Aorta (tissue), 5 donors: ENCODE results near the gene UBE2J2. TPM values are rescaled to one million over a fixed set of nuclear protein-coding genes. Genes with fewer than 3 reads are reported as not detected.
A peak's percentile ranks its signal among the peaks of the same experiment; 100 is the strongest.

Source experiments
- ATAC-seq: fragments of 200-7000 bp; cut with Tn5 transposase; one replicate; pipeline ENCODE4 v1.9.1; 2022; ENCODE audit warnings: moderate library complexity; ENCODE audit not compliant: low FRiP score
- DNase-seq, 2 donors: peaks; one replicate each; pipeline ENCODE4 v3.0.0-alpha.2; 2020
- H3K27ac ChIP-seq, 2 donors: one replicate each; pipeline ENCODE4 v1.5.1; 2013; ENCODE audit warnings: low read length in 2 of 2, mild to moderate bottlenecking in 2 of 2, moderate library complexity in 2 of 2, control low read depth in 1 of 2, inconsistent platforms in 1 of 2, low read depth in 1 of 2
- H3K27me3 ChIP-seq, 2 donors: one replicate each; pipeline ENCODE4 v1.6.1; 2013; ENCODE audit warnings: control low read depth in 1 of 2, low read length in 1 of 2, mild to moderate bottlenecking in 1 of 2, moderate library complexity in 1 of 2; ENCODE audit not compliant: insufficient read depth in 2 of 2, control insufficient read depth in 1 of 2
- H3K36me3 ChIP-seq, 2 donors: one replicate each; pipeline ENCODE4 v1.6.1; 2013; ENCODE audit warnings: control low read depth in 1 of 2, low read length in 1 of 2, mild to moderate bottlenecking in 1 of 2; ENCODE audit not compliant: insufficient read depth in 2 of 2, control insufficient read depth in 1 of 2
- H3K4me1 ChIP-seq, 2 donors: one replicate each; pipeline ENCODE4 v1.6.1; 2013; ENCODE audit warnings: low read length in 2 of 2, control low read depth in 1 of 2, mild to moderate bottlenecking in 1 of 2, moderate library complexity in 1 of 2; ENCODE audit not compliant: insufficient read depth in 2 of 2, control insufficient read depth in 1 of 2
- H3K4me3 ChIP-seq, 2 donors: one replicate each; pipeline ENCODE4 v1.5.1; 2013; ENCODE audit warnings: low read length in 2 of 2, control low read depth in 1 of 2, mild to moderate bottlenecking in 1 of 2
- H3K9me3 ChIP-seq: one replicate; pipeline ENCODE4 v1.6.1; 2013; ENCODE audit warnings: mild to moderate bottlenecking, low read length; ENCODE audit not compliant: control insufficient read depth
- WGBS, 2 donors: extraction: QIAGEN DNeasy Blood & Tissue Kit; methylation state at CpG; one replicate each; pipeline ENCODE4 v1.1.7; 2013; 5-methylcytosine and 5-hydroxymethylcytosine counted together
- intact Hi-C, 2 donors: fragments of 100-400 bp; cut with DNase I; formaldehyde crosslinking; loops; one replicate each; pipeline versions ENCODE4 v1.14.2 to v1.15.0; 2022
- polyA plus RNA-seq, 2 donors: library from polyadenylated mRNA; stranded (reverse); fragments of 200-250 nt; gene quantifications; one replicate each; pipeline ENCODE4 v1.2.3, GENCODE V29; 2013
- total RNA-seq, 2 donors: library from RNA; stranded (reverse); fragmentation: NEBNext Ultra II Directional; extraction: Animal tissue kit (Norgen Biotek cat#: 25700); gene quantifications; one replicate each; pipeline ENCODE4 v1.2.1, GENCODE V29; 2021
- donor health status: healthy with polysubstance abuse.
- donor health status: Bipolar disorder and iron deficiency.
- donor health status: DM: no; HTN: no; CAD: no.
- donor health status: DM: no; HTN: no; CAD: no.
- donor health status: DM: yes; HTN: yes; CAD: no.

UBE2J2 gene
- total and polyA plus RNA-seq, 4 donors = 17.2 to 49.4 (median 48.1) TPM

DNA sequence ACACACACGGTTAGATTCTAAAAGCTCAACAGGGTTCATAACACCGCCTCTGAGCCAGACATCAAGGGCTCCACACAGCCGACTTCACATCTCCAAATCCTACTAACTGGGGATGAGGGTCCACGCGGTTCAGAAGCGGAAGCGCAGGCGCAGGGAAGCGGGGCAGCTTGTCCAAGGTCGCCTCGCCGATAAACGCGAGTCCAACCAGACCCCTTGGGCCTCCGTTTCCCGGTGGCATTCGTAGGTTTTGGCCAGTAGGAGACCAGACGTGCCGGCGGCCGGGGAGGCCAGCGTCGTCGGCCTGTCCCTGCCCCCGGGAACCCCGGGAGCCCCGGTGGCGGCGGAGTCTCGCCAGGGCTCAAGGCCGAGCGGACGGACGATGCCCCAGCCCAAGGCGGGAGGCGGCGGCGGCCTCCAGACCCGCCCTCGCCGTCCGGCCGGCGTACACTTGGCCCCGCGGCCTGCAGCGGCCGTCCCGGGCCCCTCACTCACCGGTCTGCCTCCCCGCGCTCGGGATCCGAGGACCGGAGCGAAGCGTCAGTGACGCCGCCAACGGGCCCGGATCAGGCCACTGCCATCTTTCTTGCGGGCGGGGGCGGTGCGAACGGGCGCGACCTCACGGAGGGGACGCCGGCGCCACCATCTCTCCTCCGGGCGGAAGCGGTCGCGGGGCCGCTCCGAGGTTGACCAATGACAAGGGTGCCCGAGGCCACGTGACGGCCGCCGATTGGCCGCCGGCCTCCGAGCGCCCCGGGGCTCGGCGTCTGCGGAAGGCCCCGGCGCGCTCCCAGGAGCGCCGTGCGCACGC lies 42.0 kb downstream of the UBE2J2 start, which contains the start of gene SDF4:
Gene SDF4, minus strand, starts transcription at position 602 of the 808 bp plus-strand sequence. CDS start 3,229 bp downstream, outside the sequence.
- ATAC-seq (peak; percentile 96), DNase-seq (peak; percentile 98 to 99)
- no peaks in the 10 kb centered on the region for H3K9me3 ChIP-seq
- 0% methylated on average over 67 to 99 of the region's 99 CpGs for WGBS, 2 donors
- peak within 1 kb of the TSS in 1 of 2 donors; percentile 73 for H3K27ac ChIP-seq
- no peaks in the 10 kb centered on the region for H3K4me1 ChIP-seq
- H3K36me3 ChIP-seq = peaks cover 0 to 6% of the 10 kb centered on the region in 2 donors
- no peaks in the 10 kb centered on the region for H3K27me3 ChIP-seq
- intact Hi-C loops = loop anchor here in 1 of 2 donors (5.0 kb wide), 1 partner anchor 114 kb away; the partner anchor contains the start of gene C1orf159
- H3K4me3 ChIP-seq = peak within 1 kb of the TSS; percentile 83 to 85

DNA sequence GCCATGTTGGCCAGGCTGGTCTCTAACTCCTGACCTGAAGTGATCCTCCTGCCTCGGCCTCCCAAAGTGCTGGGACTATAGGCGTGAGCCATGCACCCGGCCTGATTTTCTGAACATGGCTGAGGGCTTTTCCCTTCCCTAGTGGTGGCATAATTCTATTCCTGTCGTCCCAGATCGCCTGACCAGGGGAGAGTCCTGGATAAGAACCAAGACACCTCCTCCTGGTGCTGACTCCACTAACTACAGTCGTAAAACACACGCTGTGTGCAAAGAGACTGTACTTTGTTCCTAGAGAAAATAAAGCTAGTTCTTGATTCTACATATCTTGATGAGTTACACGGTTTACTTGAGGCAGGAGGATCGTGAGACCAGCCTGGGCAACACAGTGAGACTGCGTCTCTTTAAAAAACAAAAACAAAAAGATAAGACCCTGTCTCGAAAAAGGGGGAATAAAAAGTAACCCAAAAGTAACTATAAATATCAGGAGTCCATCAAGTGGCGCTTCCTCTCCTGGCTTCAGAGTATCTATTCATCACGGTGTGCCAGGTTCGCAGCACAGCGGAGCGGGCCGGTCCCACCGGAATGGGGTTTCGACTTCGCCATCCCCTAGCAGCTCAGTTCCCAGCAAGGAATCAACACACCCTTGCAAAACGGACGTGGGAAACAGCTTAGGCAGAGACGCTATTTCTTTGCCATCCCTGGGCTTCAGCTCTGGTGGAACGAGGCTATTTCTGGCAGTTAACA lies 42.8 kb downstream of the UBE2J2 start:
- no peak for ATAC-seq
- DNase-seq = no peak
- Histone ChIP-seq H3K27me3 (no peaks in the 10 kb centered on the region), H3K27ac (no peak overlapping the region), H3K4me3 (peak overlapping the region; percentile 83 to 85), H3K4me1 (no peaks in the 10 kb centered on the region), H3K9me3 (no peaks in the 10 kb centered on the region), H3K36me3 (peaks cover 0 to 6% of the 10 kb centered on the region in 2 donors)
- WGBS, 2 donors = 8% methylated on average over 24 of the region's 24 CpGs
- intact Hi-C loops = loop anchor here in 1 of 2 donors (5.0 kb wide), 1 partner anchor 114 kb away; the partner anchor contains the start of gene C1orf159

DNA sequence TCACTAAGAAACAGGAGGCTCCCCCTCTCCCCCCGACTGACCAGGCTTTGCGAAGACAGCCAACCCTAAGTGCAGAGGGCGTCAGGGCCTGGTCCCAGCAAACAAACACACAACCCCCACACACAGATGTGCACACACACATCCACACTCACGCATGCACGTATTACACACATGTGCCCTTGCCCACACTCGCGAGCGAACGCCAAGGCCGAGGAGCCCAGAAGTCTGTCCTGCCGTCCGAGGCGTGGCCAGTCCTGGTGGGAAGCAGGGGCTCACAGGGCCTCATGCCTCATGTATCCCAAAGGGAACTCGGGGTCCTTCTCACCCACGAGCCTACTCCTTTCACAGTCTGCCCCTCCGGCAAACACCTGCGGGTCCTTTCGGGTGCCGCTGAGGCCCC lies 43.9 kb downstream of the UBE2J2 start:
- Histone ChIP-seq H3K27me3 (no peaks in the 10 kb centered on the region), H3K36me3 (peaks cover 0 to 6% of the 10 kb centered on the region in 2 donors), H3K4me3 (no peak overlapping the region), H3K4me1 (no peaks in the 10 kb centered on the region), H3K27ac (no peak overlapping the region), H3K9me3 (no peaks in the 10 kb centered on the region)
- ATAC-seq = no peak
- intact Hi-C loops = loop anchor here in 1 of 2 donors (5.0 kb wide), 1 partner anchor 112 kb away; the partner anchor contains the start of gene C1orf159
- no peak for DNase-seq
- 89 to 90% methylated on average over 19 of the region's 19 CpGs for WGBS, 2 donors

DNA sequence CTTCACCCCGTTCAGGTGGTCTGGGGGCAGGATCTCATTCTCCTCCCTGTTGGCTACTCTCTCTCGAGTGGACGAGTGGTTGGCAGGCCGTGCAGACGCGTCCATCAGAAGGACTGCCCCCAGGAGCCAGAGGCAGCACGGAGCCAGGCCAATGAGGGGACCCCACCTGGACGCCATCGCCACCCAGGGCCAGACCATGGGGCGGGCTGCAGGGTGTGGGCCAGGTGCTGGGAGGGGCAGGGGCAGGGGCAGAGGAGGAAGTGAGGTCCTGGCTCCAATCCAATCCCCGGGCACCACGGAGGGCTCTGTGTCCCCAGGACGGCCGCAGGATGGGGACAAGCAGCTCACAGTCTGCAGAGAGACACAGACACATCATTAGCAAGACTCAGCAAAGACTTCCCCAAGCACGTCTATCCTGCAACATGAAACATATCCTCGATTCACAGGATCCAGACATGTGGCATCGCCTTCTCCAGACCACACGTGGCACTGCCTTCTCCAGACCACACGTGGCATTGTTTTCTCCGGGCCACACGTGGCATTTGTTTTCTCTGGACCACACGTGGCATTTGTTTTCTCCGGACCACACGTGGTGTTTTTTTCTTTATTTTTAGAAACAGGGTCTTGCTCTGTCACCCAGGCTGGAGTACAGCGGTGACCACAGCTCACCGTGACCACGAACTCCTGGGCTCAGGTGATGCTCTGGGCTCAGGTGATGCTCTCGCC lies 44.9 kb downstream of the UBE2J2 start:
- WGBS, 2 donors = 85 to 91% methylated on average over 28 of the region's 28 CpGs
- Histone ChIP-seq H3K27ac (no peak overlapping the region), H3K4me3 (no peak overlapping the region), H3K4me1 (no peaks in the 10 kb centered on the region), H3K36me3 (peaks cover 0 to 6% of the 10 kb centered on the region in 2 donors), H3K9me3 (no peaks in the 10 kb centered on the region), H3K27me3 (no peaks in the 10 kb centered on the region)
- intact Hi-C loops = no loop called here
- ATAC-seq (no peak), DNase-seq (no peak)

DNA sequence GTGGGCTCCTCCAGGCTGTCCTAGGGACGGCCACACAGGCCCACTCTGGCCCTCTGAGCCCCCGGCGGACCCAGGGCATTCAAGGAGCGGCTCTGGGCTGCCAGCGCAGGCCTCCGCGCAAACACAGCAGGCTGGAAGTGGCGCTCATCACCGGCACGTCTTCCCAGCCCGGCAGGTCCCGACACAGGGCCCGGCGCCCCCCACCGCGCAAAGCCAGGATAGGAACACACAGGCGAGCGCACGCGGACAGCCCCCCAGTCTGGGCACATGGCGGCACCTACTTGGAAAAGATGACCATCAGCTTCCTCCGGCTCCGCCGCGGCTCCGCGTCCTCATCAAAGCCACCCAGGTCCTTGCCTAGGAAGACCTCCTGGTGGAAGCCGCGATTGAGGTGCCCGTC lies 45.5 kb downstream of the UBE2J2 start:
- H3K27ac ChIP-seq = no peak overlapping the region
- H3K4me1 ChIP-seq = no peaks in the 10 kb centered on the region
- intact Hi-C loops = no loop called here
- ATAC-seq = no peak
- peaks cover 0 to 8% of the 10 kb centered on the region in 2 donors for H3K36me3 ChIP-seq
- no peak for DNase-seq
- no peak overlapping the region for H3K4me3 ChIP-seq
- 94 to 96% methylated on average over 30 of the region's 30 CpGs for WGBS, 2 donors
- no peaks in the 10 kb centered on the region for H3K9me3 ChIP-seq
- no peaks in the 10 kb centered on the region for H3K27me3 ChIP-seq

DNA sequence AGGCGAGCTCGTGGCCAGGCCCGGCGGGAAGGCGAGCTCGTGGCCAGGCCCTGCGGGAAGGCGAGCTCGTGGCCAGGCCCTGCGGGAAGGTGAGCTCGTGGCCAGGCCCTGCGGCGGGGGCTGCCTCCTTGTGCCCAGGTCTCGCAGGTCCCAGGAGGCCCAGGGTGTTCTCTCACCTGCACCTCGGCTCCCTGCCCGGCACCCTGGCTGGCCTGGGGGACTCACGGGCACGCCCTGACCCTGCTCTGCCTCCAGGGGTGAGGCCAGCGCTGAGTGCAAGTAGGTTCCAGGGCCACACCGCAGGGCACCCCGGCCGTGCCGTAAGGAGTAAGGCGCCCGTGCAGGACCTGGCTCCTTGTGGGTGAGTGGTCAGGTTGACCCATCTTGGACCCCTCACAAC lies 46.3 kb downstream of the UBE2J2 start:
- no peaks in the 10 kb centered on the region for H3K4me1 ChIP-seq
- no peak overlapping the region for H3K27ac ChIP-seq
- H3K27me3 ChIP-seq = no peaks in the 10 kb centered on the region
- WGBS, 2 donors = 94 to 95% methylated on average over 25 of the region's 25 CpGs
- no peak overlapping the region for H3K4me3 ChIP-seq
- no peak for ATAC-seq
- peaks cover 0 to 13% of the 10 kb centered on the region in 2 donors for H3K36me3 ChIP-seq
- no peak for DNase-seq
- intact Hi-C loops = no loop called here
- no peaks in the 10 kb centered on the region for H3K9me3 ChIP-seq

DNA sequence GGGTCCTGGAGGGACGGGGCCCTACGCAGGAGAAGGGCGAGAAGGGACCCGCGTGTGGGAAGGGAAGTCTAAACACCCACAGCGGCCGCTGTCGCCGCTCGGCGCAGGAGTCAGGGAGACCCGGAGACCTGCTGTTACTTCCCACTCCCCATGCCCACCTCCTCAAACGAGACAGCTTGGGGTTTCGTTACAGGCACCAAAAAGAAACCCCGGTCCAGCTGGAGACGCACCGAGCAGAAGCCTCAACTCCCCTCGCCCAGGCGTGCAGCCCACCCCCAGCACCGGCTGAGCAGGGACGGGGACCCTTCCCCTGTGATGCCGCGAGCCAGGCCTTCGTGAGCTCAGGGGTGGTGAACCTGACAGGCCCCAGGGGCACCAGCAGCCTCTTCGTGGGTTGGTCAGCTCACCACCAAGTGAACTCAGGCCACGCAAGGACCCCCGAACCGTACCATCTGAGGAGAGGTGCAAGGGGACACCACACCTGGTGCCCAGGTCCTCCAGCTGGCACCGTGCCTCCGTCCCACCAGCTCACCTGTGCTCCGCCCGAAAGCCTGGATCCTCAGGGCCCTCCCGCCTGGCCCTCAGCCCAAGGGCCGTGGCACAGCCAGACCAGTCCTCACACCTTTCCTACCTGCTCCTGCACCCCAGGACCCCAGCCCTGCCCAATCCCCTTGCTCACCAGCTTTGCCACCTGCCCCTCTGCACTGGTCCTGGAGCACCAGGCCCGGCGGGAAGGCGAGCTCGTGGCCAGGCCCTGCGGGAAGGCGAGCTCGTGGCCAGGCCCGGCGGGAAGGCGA lies 46.9 kb downstream of the UBE2J2 start:
- no peaks in the 10 kb centered on the region for H3K4me1 ChIP-seq
- peaks cover 0 to 13% of the 10 kb centered on the region in 2 donors for H3K36me3 ChIP-seq
- intact Hi-C loops = no loop called here
- H3K9me3 ChIP-seq = no peaks in the 10 kb centered on the region
- ATAC-seq = no peak
- no peak for DNase-seq
- 92% methylated on average over 44 of the region's 44 CpGs for WGBS, 2 donors
- H3K27ac ChIP-seq = no peak overlapping the region
- no peak overlapping the region for H3K4me3 ChIP-seq
- no peaks in the 10 kb centered on the region for H3K27me3 ChIP-seq

DNA sequence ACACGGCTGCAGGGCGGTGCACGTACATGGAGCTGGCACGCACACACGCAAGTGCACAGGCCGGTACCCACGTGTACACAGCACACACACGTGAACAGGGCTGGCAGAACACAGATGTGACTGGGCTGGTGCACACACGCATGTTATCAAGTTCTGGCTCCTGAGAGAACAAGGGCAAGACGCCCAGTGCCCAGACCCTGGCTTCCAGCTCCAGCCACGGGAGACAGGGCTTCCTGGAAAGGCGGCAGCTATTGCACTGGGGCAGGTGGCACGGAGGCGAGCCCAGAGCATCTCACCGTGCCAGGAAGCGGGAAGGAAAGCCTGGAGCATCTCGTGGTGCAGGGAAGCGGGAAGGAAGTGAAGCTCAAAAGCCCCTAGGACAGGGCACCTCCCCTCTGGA lies 47.7 kb downstream of the UBE2J2 start:
- intact Hi-C loops = no loop called here
- DNase-seq (no peak), ATAC-seq (no peak)
- Histone ChIP-seq H3K36me3 (peaks cover 0 to 13% of the 10 kb centered on the region in 2 donors), H3K27me3 (no peaks in the 10 kb centered on the region), H3K4me3 (no peak overlapping the region), H3K4me1 (no peaks in the 10 kb centered on the region), H3K27ac (no peak overlapping the region), H3K9me3 (no peaks in the 10 kb centered on the region)
- 75 to 77% methylated on average over 18 of the region's 18 CpGs for WGBS, 2 donors
